Fibroblast of pulmonary artery (primary cell): Measurements from ENCODE around the gene CDC42SE2.

Experiments used
- DNase-seq: peaks from one replicate; pipeline ENCODE4 v3.0.0-alpha.2; 2010; ENCODE audit warnings: low read depth
- H3K4me3 ChIP-seq: replicated peaks from 2 replicates; pipeline ENCODE4 v1.5.1; 2011; ENCODE audit warnings: low read depth, mild to moderate bottlenecking, control low read depth, low read length, moderate library complexity
- CTCF ChIP-seq: IDR thresholded peaks from 2 replicates; pipeline ENCODE4 v1.5.1; 2011; ENCODE audit warnings: mild to moderate bottlenecking, control low read depth, low read length, inconsistent platforms; ENCODE audit errors: missing control alignments

The CDC42SE2 gene

GRCh38 chr5:131381777-131382176 is 117.9 kb downstream of the CDC42SE2 start:
- DNase-seq, result no peak

GRCh38 chr5:131382407-131383395 is 118.8 kb downstream of the CDC42SE2 start:
- no peak overlapping the region for H3K4me3 ChIP-seq
- DNase-seq, result peak; percentile 74
- peak; percentile 62 for TF ChIP-seq CTCF

More at GRCh38 chr5:131381777-131382176, 117.9 kb downstream of the CDC42SE2 start:
- no peak for TF ChIP-seq CTCF
- no peak overlapping the region for H3K4me3 ChIP-seq

GRCh38 chr5:131384173-131384572 is 120.3 kb downstream of the CDC42SE2 start:
- DNase-seq, result no peak
- no peak for TF ChIP-seq CTCF
- H3K4me3 ChIP-seq, result no peak overlapping the region

- no peak overlapping the region for H3K4me3 ChIP-seq
- no peak for TF ChIP-seq CTCF
- no peak for DNase-seq
These were observed 120.9 kb downstream of the CDC42SE2 start for GRCh38 chr5:131384616-131385214.

- no peak for DNase-seq
- H3K4me3 ChIP-seq, result no peak overlapping the region
- no peak for TF ChIP-seq CTCF
These were observed 122.3 kb downstream of the CDC42SE2 start for GRCh38 chr5:131386124-131386523.

GRCh38 chr5:131386779-131387178 is 122.9 kb downstream of the CDC42SE2 start:
- peak; percentile 30 for DNase-seq
- no peak overlapping the region for H3K4me3 ChIP-seq
- no peak for TF ChIP-seq CTCF

GRCh38 chr5:131387255-131387654 is 123.4 kb downstream of the CDC42SE2 start:
- DNase-seq, result no peak
- H3K4me3 ChIP-seq, result no peak overlapping the region
- TF ChIP-seq CTCF, result no peak
